Suprapubic skin (tissue), 4 donors: Measurements from ENCODE around the gene PPM1F. TPM values are rescaled to one million over a fixed set of nuclear protein-coding genes. Genes with fewer than 3 reads are reported as not detected.
A peak's percentile ranks its signal among the peaks of the same experiment; 100 is the strongest.

ENCODE experiments used
- DNase-seq, 2 donors: peaks; one replicate each; pipeline ENCODE4 v3.0.0-alpha.2; 2019; ENCODE audit warnings: low spot score in 2 of 2
- H3K27ac ChIP-seq: fragments of 200-600 bp; sonication (generic); one replicate; pipeline ENCODE4 v1.5.1; 2019
- H3K27me3 ChIP-seq: fragments of 200-600 bp; sonication (generic); one replicate; pipeline ENCODE4 v1.5.1; 2019
- H3K36me3 ChIP-seq: fragments of 200-600 bp; sonication (generic); one replicate; pipeline ENCODE4 v1.5.1; 2019
- H3K4me1 ChIP-seq: fragments of 200-600 bp; sonication (generic); one replicate; pipeline ENCODE4 v1.5.1; 2019
- H3K4me3 ChIP-seq: fragments of 200-600 bp; sonication (generic); one replicate; pipeline ENCODE4 v1.5.1; 2019; ENCODE audit warnings: mild to moderate bottlenecking
- H3K9me3 ChIP-seq: fragments of 200-600 bp; sonication (generic); one replicate; pipeline ENCODE4 v1.5.1; 2019
- CTCF ChIP-seq, 2 donors: fragments of 200-600 bp in 1 of 2; fragments of 450-650 bp in 1 of 2; sonication (generic) in 1 of 2; IDR thresholded peaks; one replicate each; pipeline ENCODE4 v1.5.1; 2016 to 2019; ENCODE audit warnings: antibody characterized with exemption in 2 of 2, mild to moderate bottlenecking in 1 of 2, moderate library complexity in 1 of 2
- EP300 ChIP-seq: sonication (generic); formaldehyde crosslinking; IDR thresholded peaks from one replicate; pipeline ENCODE4 v1.6.1; 2017; ENCODE audit warnings: antibody characterized with exemption
- POLR2A ChIP-seq, 2 donors: fragments of 450-650 bp; IDR thresholded peaks; one replicate each; pipeline ENCODE4 v1.6.1; 2017; ENCODE audit warnings: antibody characterized with exemption in 2 of 2, mild to moderate bottlenecking in 2 of 2, moderate library complexity in 2 of 2
- POLR2AphosphoS5 ChIP-seq, 3 donors: sonication (generic); formaldehyde crosslinking; IDR thresholded peaks; one replicate each; pipeline ENCODE4 v1.6.1; 2017; ENCODE audit warnings: antibody characterized with exemption in 3 of 3
- WGBS: methylation state at CpG from one replicate; pipeline ENCODE4 v1.1.5; 2018; 5-methylcytosine and 5-hydroxymethylcytosine counted together
- total RNA-seq, 4 donors: library from RNA; depleted of rRNA; stranded (reverse); fragments of >200 nt; gene quantifications; one replicate each; pipeline ENCODE4 v1.1.0, GENCODE V29; 2016

PPM1F gene
- total RNA-seq, 4 donors from 2014 or later, result 21.9 to 40.7 (median 29.9) TPM

- WGBS, result 82% methylated on average over 9 of the region's 18 CpGs
- Histone ChIP-seq H3K4me3 (no peak overlapping the region), H3K36me3 (peaks cover 58% of the 10 kb centered on the region), H3K4me1 (no peaks in the 10 kb centered on the region), H3K9me3 (no peaks in the 10 kb centered on the region), H3K27ac (no peak overlapping the region), H3K27me3 (no peaks in the 10 kb centered on the region)
- no peak for DNase-seq
- no peak for TF ChIP-seq CTCF (IDR thresholded peaks at IDR 0.05)
- no peak for TF ChIP-seq EP300
- no peak for TF ChIP-seq POLR2AphosphoS5 (IDR thresholded peaks at IDR 0.05)
- no peak for TF ChIP-seq POLR2A (IDR thresholded peaks at IDR 0.05)
Observed at GRCh38 chr22:21959274-21960074, 6.8 kb upstream of the PPM1F start.

- DNase-seq, result no peak
- 89% methylated on average over 22 of the region's 22 CpGs for WGBS
- Histone ChIP-seq H3K27me3 (no peaks in the 10 kb centered on the region), H3K9me3 (no peaks in the 10 kb centered on the region), H3K27ac (no peak overlapping the region), H3K4me1 (no peaks in the 10 kb centered on the region), H3K4me3 (no peak overlapping the region), H3K36me3 (peaks cover 50% of the 10 kb centered on the region)
- TF ChIP-seq POLR2A (IDR thresholded peaks at IDR 0.05), result no peak
- no peak for TF ChIP-seq POLR2AphosphoS5 (IDR thresholded peaks at IDR 0.05)
- no peak for TF ChIP-seq CTCF (IDR thresholded peaks at IDR 0.05)
- TF ChIP-seq EP300, result no peak
Observed at GRCh38 chr22:21958360-21959273, 6.0 kb upstream of the PPM1F start.

- DNase-seq, result no peak
- WGBS, result 4% methylated on average over 20 of the region's 29 CpGs
- H3K4me1 ChIP-seq, result peaks cover 51% of the 10 kb centered on the region
- peak overlapping the region; percentile 71 for H3K27ac ChIP-seq
- TF ChIP-seq CTCF (IDR thresholded peaks at IDR 0.05) (no peak), POLR2A (IDR thresholded peaks at IDR 0.05) (no peak), POLR2AphosphoS5 (IDR thresholded peaks at IDR 0.05) (no peak)
- no peaks in the 10 kb centered on the region for H3K9me3 ChIP-seq
- H3K27me3 ChIP-seq, result no peaks in the 10 kb centered on the region
- no peaks in the 10 kb centered on the region for H3K36me3 ChIP-seq
- peak overlapping the region; percentile 72 for H3K4me3 ChIP-seq
Observed at GRCh38 chr22:21951931-21952465, 650 bp downstream of the PPM1F start.

GRCh38 chr22:21951062-21951461 lies 1.6 kb downstream of the PPM1F start:
- no peak overlapping the region for H3K27ac ChIP-seq
- H3K4me3 ChIP-seq, result no peak overlapping the region
- no peak for TF ChIP-seq EP300
- TF ChIP-seq CTCF (IDR thresholded peaks at IDR 0.05), result no peak
- no peak for TF ChIP-seq POLR2AphosphoS5 (IDR thresholded peaks at IDR 0.05)
- TF ChIP-seq POLR2A (IDR thresholded peaks at IDR 0.05), result no peak
- 88% methylated on average over 7 of the region's 7 CpGs for WGBS
- DNase-seq, result no peak
- H3K36me3 ChIP-seq, result peaks cover under 1% of the 10 kb centered on the region
- peaks cover 60% of the 10 kb centered on the region for H3K4me1 ChIP-seq
- H3K9me3 ChIP-seq, result no peaks in the 10 kb centered on the region
- H3K27me3 ChIP-seq, result no peaks in the 10 kb centered on the region

GRCh38 chr22:21949948-21950347 lies 2.7 kb downstream of the PPM1F start:
- no peaks in the 10 kb centered on the region for H3K27me3 ChIP-seq
- no peaks in the 10 kb centered on the region for H3K9me3 ChIP-seq
- H3K27ac ChIP-seq, result no peak overlapping the region
- no peak for TF ChIP-seq POLR2AphosphoS5 (IDR thresholded peaks at IDR 0.05)
- no peak for TF ChIP-seq EP300
- no peak for TF ChIP-seq CTCF (IDR thresholded peaks at IDR 0.05)
- TF ChIP-seq POLR2A (IDR thresholded peaks at IDR 0.05), result no peak
- WGBS, result 78% methylated on average over 1 of the region's 1 CpG
- H3K4me1 ChIP-seq, result peaks cover 60% of the 10 kb centered on the region
- DNase-seq, result no peak
- no peak overlapping the region for H3K4me3 ChIP-seq
- peaks cover 11% of the 10 kb centered on the region for H3K36me3 ChIP-seq
